ENCODE measurements around the gene PHF20.
"Not testable (repeated sequence)": the region's sequence is repeated elsewhere in the genome, so short reads cannot be mapped to it uniquely, and the experiment has no call there.

PHF20 gene

GRCh38 chr20:35743693-35744491, 27.9 kb upstream of the PHF20 start:
- TF ChIP-seq SPI1 (IDR thresholded peaks at IDR 0.05; ENCODE audit: borderline replicate concordance, low read depth) = no peak
- no peak for TF ChIP-seq GABPA (IDR thresholded peaks at IDR 0.05; ENCODE audit: low read depth)
- TF ChIP-seq REST (IDR thresholded peaks at IDR 0.05; ENCODE audit: insufficient replicate concordance, low read depth) = no peak
- no peak for TF ChIP-seq POLR2AphosphoS5 (IDR thresholded peaks at IDR 0.05; ENCODE audit: low read depth)
- no peak for TF ChIP-seq CTCF (IDR thresholded peaks at IDR 0.05; ENCODE audit: insufficient read depth, low read length)
- H3K27ac ChIP-seq (replicated peaks) = peak overlapping the region; percentile 97
- H3K27me3 ChIP-seq (ENCODE audit: insufficient read depth, poor library complexity, severe bottlenecking) = no peaks in the 10 kb centered on the region
- DNase-seq (ENCODE audit: low read depth in 1 of 2, low spot score in 1 of 2) = peak in 1 of 2 experiments; percentile 34
- H3K4me3 ChIP-seq (replicated peaks; ENCODE audit: insufficient read depth, low read length) = peak overlapping the region; percentile 17

- not testable (repeated sequence) for DNase-seq (ENCODE audit: low read depth in 1 of 2, low spot score in 1 of 2); H3K27me3 ChIP-seq (ENCODE audit: insufficient read depth, poor library complexity, severe bottlenecking); H3K4me3 ChIP-seq (replicated peaks; ENCODE audit: insufficient read depth, low read length)
- H3K27ac ChIP-seq (replicated peaks) = peak overlapping the region; percentile 97
Observed at GRCh38 chr20:35744492-35744841, 27.3 kb upstream of the PHF20 start.

- no peaks in the 10 kb centered on the region for H3K27me3 ChIP-seq (ENCODE audit: insufficient read depth, poor library complexity, severe bottlenecking)
- TF ChIP-seq GABPA (IDR thresholded peaks at IDR 0.05; ENCODE audit: low read depth) = no peak
- no peak for TF ChIP-seq POLR2AphosphoS5 (IDR thresholded peaks at IDR 0.05; ENCODE audit: low read depth)
- TF ChIP-seq REST (IDR thresholded peaks at IDR 0.05; ENCODE audit: insufficient replicate concordance, low read depth) = no peak
- TF ChIP-seq SPI1 (IDR thresholded peaks at IDR 0.05; ENCODE audit: borderline replicate concordance, low read depth) = no peak
- TF ChIP-seq CTCF (IDR thresholded peaks at IDR 0.05; ENCODE audit: insufficient read depth, low read length) = no peak
- DNase-seq (ENCODE audit: low read depth in 1 of 2, low spot score in 1 of 2) = no peak
Observed at GRCh38 chr20:35750611-35751010, 21.2 kb upstream of the PHF20 start.

GRCh38 chr20:35756404-35756803, 15.4 kb upstream of the PHF20 start:
- H3K27ac ChIP-seq (replicated peaks) = no peak overlapping the region
- no peaks in the 10 kb centered on the region for H3K27me3 ChIP-seq (ENCODE audit: insufficient read depth, poor library complexity, severe bottlenecking)
- no peak for DNase-seq (ENCODE audit: low read depth in 1 of 2, low spot score in 1 of 2)
- TF ChIP-seq GABPA (IDR thresholded peaks at IDR 0.05; ENCODE audit: low read depth) (no peak), CTCF (IDR thresholded peaks at IDR 0.05; ENCODE audit: insufficient read depth, low read length) (no peak), SPI1 (IDR thresholded peaks at IDR 0.05; ENCODE audit: borderline replicate concordance, low read depth) (no peak), REST (IDR thresholded peaks at IDR 0.05; ENCODE audit: insufficient replicate concordance, low read depth) (no peak), POLR2AphosphoS5 (IDR thresholded peaks at IDR 0.05; ENCODE audit: low read depth) (no peak)
- no peak overlapping the region for H3K4me3 ChIP-seq (replicated peaks; ENCODE audit: insufficient read depth, low read length)

More at GRCh38 chr20:35750611-35751010, 21.2 kb upstream of the PHF20 start:
- Histone ChIP-seq H3K4me3 (replicated peaks; ENCODE audit: insufficient read depth, low read length) (no peak overlapping the region), H3K27ac (replicated peaks) (no peak overlapping the region)

Measured in HL-60 (cell line).